Upper lobe of left lung (tissue), 6 donors: ENCODE results near the gene WDR37. TPM values are rescaled to one million over a fixed set of nuclear protein-coding genes. Genes with fewer than 3 reads are reported as not detected.

Source experiments
- ATAC-seq, 2 donors: fragments of 200-7000 bp; cut with Tn5 transposase; one replicate each; pipeline ENCODE4 v1.9.1; 2022; ENCODE audit warnings: mild to moderate bottlenecking in 2 of 2, moderate library complexity in 2 of 2; ENCODE audit not compliant: low FRiP score in 2 of 2
- DNase-seq, 2 donors: peaks; one replicate each; pipeline ENCODE4 v3.0.0-alpha.2; 2019 to 2020
- H3K27ac ChIP-seq, 4 donors: fragments of 200-600 bp; sonication (generic); one replicate each; pipeline ENCODE4 v1.5.1; 2016 to 2019
- H3K27me3 ChIP-seq, 4 donors: fragments of 200-600 bp; sonication (generic); one replicate each; pipeline ENCODE4 v1.5.1; 2017 to 2019
- H3K36me3 ChIP-seq, 4 donors: fragments of 200-600 bp; sonication (generic); one replicate each; pipeline ENCODE4 v1.5.1; 2016 to 2019
- H3K4me1 ChIP-seq, 4 donors: fragments of 200-600 bp; sonication (generic); one replicate each; pipeline ENCODE4 v1.5.1; 2018 to 2019
- H3K4me3 ChIP-seq, 4 donors: fragments of 200-600 bp; sonication (generic); one replicate each; pipeline ENCODE4 v1.5.1; 2017 to 2019; ENCODE audit warnings: mild to moderate bottlenecking in 2 of 4, moderate library complexity in 1 of 4
- H3K9me3 ChIP-seq, 4 donors: fragments of 200-600 bp; sonication (generic); one replicate each; pipeline ENCODE4 v1.5.1; 2018 to 2019
- EP300 ChIP-seq, 4 donors: sonication (generic); formaldehyde crosslinking; IDR thresholded peaks; one replicate each; pipeline ENCODE4 v1.5.1; 2017; ENCODE audit warnings: antibody characterized with exemption in 4 of 4, control low read depth in 2 of 4
- POLR2A ChIP-seq, 4 donors: fragments of 450-650 bp; IDR thresholded peaks; one replicate each; pipeline ENCODE4 v1.5.1; 2016 to 2017; ENCODE audit warnings: antibody characterized with exemption in 4 of 4, mild to moderate bottlenecking in 2 of 4
- POLR2AphosphoS5 ChIP-seq, 2 donors: sonication (generic); formaldehyde crosslinking; IDR thresholded peaks; one replicate each; pipeline ENCODE4 v1.5.1; 2017; ENCODE audit warnings: antibody characterized with exemption in 2 of 2
- WGBS, 2 donors: methylation state at CpG; one replicate each; pipeline ENCODE4 v1.1.5; 2017 to 2018; 5-methylcytosine and 5-hydroxymethylcytosine counted together
- total RNA-seq, 6 donors: library from RNA; depleted of rRNA in 4 of 6; stranded (reverse); fragments of >200 nt in 4 of 6; gene quantifications; one replicate each; pipeline versions ENCODE4 v1.1.0 to v1.2.1, GENCODE V29; 2016 to 2021
- TF ChIP-seq, protein P1 (sequence below), 6 experiments: fragments of 450-650 bp in 4 of 6; fragments of 200-600 bp in 2 of 6; sonication (generic) in 2 of 6; IDR thresholded peaks; one replicate each; pipeline ENCODE4 v1.5.1; 2016 to 2019; ENCODE audit warnings: antibody characterized with exemption in 6 of 6
- donor health status: DM: no; HTN: no; CAD: no; lungs with moderate emphysema.
- donor health status: DM: no; HTN: yes; CAD: no; lungs with severe emphysema.

WDR37 gene
- total RNA-seq, 6 donors from 2014 or later = 18.1 to 31.4 (median 19.9) TPM

GRCh38 chr10:1170867-1171180 is 114.6 kb downstream of the WDR37 start:
- DNase-seq = peak in 1 of 2 donors; percentile 28

DNA sequence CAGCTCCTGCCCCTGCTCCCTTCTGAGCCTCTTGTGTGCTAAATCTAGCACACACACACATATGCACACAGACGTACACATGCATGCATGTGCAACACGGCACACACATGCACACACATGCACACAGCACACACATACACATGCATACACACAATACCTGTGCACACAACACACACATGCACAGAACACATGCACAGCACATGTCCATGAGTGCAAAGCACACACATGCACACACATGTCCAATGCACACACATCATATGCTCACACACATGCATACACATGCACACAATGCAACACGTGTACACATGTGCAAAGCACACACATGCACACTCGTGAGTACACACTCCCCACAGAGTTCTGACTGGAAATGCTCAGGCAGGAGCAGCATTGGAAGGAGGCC is 115.0 kb downstream of the WDR37 start:
- Histone ChIP-seq H3K9me3 (no peaks in the 10 kb centered on the region), H3K4me1 (no peaks in the 10 kb centered on the region), H3K27me3 (no peaks in the 10 kb centered on the region), H3K27ac (no peak overlapping the region), H3K36me3 (no peaks in the 10 kb centered on the region), H3K4me3 (no peak overlapping the region)
- ATAC-seq (no peak), DNase-seq (no peak)
- 84% methylated on average over 4 of the region's 4 CpGs for WGBS, 2 donors
- TF ChIP-seq EP300 (IDR thresholded peaks at IDR 0.05) (no peak), POLR2A (IDR thresholded peaks at IDR 0.05) (no peak), POLR2AphosphoS5 (IDR thresholded peaks at IDR 0.05) (no peak)
- TF ChIP-seq, protein P1, sequence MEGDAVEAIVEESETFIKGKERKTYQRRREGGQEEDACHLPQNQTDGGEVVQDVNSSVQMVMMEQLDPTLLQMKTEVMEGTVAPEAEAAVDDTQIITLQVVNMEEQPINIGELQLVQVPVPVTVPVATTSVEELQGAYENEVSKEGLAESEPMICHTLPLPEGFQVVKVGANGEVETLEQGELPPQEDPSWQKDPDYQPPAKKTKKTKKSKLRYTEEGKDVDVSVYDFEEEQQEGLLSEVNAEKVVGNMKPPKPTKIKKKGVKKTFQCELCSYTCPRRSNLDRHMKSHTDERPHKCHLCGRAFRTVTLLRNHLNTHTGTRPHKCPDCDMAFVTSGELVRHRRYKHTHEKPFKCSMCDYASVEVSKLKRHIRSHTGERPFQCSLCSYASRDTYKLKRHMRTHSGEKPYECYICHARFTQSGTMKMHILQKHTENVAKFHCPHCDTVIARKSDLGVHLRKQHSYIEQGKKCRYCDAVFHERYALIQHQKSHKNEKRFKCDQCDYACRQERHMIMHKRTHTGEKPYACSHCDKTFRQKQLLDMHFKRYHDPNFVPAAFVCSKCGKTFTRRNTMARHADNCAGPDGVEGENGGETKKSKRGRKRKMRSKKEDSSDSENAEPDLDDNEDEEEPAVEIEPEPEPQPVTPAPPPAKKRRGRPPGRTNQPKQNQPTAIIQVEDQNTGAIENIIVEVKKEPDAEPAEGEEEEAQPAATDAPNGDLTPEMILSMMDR (IDR thresholded peaks at IDR 0.05) = no peak

More at GRCh38 chr10:1170867-1171180, 114.6 kb downstream of the WDR37 start:
- Histone ChIP-seq H3K36me3 (no peaks in the 10 kb centered on the region), H3K4me3 (no peak overlapping the region), H3K27ac (no peak overlapping the region), H3K4me1 (no peaks in the 10 kb centered on the region), H3K9me3 (no peaks in the 10 kb centered on the region), H3K27me3 (no peaks in the 10 kb centered on the region)
- 83 to 86% methylated on average over 13 of the region's 13 CpGs for WGBS, 2 donors
- no peak for ATAC-seq
- TF ChIP-seq, protein P1 (IDR thresholded peaks at IDR 0.05) = no peak
- no peak for TF ChIP-seq POLR2A (IDR thresholded peaks at IDR 0.05)
- no peak for TF ChIP-seq POLR2AphosphoS5 (IDR thresholded peaks at IDR 0.05)
- no peak for TF ChIP-seq EP300 (IDR thresholded peaks at IDR 0.05)

DNA sequence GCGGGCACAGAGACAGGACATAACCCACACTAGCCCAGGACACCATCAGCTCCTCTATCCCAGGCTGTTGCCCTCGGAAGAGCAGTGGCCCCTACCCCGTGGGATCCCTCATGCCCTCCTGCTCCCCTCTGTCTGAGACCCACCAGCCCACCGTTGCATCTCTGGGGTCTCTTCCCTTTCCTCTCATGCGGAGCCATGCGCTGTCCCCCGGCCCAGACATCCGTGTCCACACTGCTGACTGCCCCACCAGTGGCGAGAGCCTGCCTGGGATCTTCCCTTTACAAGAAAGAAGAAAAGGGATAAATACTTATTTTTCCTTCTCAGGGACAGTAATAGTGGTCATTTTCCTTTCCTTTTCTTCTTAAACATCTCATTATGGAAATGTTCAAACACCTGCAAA is 115.4 kb downstream of the WDR37 start:
- WGBS, 2 donors = 79 to 83% methylated on average over 8 to 9 of the region's 9 CpGs
- H3K36me3 ChIP-seq = no peaks in the 10 kb centered on the region
- H3K4me1 ChIP-seq = no peaks in the 10 kb centered on the region
- peak in 1 of 2 donors; percentile 30 for DNase-seq
- H3K9me3 ChIP-seq = no peaks in the 10 kb centered on the region
- ATAC-seq = no peak
- no peaks in the 10 kb centered on the region for H3K27me3 ChIP-seq
- H3K27ac ChIP-seq = no peak overlapping the region
- TF ChIP-seq POLR2AphosphoS5 (IDR thresholded peaks at IDR 0.05) = no peak
- TF ChIP-seq, protein P1 (IDR thresholded peaks at IDR 0.05) = no peak
- no peak for TF ChIP-seq POLR2A (IDR thresholded peaks at IDR 0.05)
- TF ChIP-seq EP300 (IDR thresholded peaks at IDR 0.05) = no peak
- no peak overlapping the region for H3K4me3 ChIP-seq

DNA sequence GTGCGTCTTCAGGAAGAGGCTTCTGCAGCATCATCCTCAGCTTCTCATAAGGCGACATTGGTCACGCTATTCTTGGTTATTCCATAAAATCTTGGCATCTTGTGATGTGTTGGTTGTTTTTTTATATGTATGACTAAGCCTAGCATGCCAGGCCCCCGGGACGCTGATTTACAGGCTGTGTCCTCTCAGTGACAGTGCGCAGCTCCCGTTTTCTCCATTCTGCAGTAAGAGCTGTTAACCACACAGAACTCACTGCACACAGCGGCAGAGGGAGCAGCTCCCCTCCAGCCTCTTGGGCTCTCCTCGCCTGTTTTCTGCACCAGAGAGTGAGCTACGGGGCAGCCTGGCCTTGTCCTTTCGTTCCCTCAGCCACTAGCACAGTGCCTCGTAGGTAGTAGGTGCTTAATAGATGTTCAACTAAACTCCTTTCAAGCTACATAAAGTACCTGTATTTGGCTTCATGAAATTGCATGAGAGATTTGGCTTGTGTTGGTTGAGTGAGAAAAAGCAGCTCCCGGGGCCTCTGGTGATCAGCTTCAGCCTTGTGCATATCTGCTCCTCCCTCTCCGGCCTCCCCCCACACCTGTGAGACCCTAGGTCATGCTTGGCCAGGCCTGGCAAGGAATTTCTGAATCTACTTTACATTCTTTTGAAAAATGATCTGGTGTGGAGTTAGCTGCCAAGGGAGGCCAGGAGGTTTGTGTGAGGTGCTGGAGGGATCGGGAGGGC is 116.2 kb downstream of the WDR37 start:
- Histone ChIP-seq H3K4me1 (no peaks in the 10 kb centered on the region), H3K4me3 (no peak overlapping the region), H3K9me3 (no peaks in the 10 kb centered on the region), H3K27ac (no peak overlapping the region), H3K27me3 (no peaks in the 10 kb centered on the region), H3K36me3 (no peaks in the 10 kb centered on the region)
- ATAC-seq (no peak), DNase-seq (no peak)
- WGBS, 2 donors = 79 to 91% methylated on average over 15 of the region's 15 CpGs
- no peak for TF ChIP-seq POLR2A (IDR thresholded peaks at IDR 0.05)
- no peak for TF ChIP-seq EP300 (IDR thresholded peaks at IDR 0.05)
- TF ChIP-seq, protein P1 (IDR thresholded peaks at IDR 0.05) = no peak
- no peak for TF ChIP-seq POLR2AphosphoS5 (IDR thresholded peaks at IDR 0.05)

- DNase-seq (peak in 1 of 2 donors; percentile 74), ATAC-seq (no peak)
- H3K4me1 ChIP-seq = no peaks in the 10 kb centered on the region
- TF ChIP-seq POLR2A (IDR thresholded peaks at IDR 0.05) (no peak), POLR2AphosphoS5 (IDR thresholded peaks at IDR 0.05) (no peak), EP300 (IDR thresholded peaks at IDR 0.05) (no peak)
- TF ChIP-seq, protein P1 (IDR thresholded peaks at IDR 0.05) = no peak
- WGBS, 2 donors = 88 to 89% methylated on average over 18 to 27 of the region's 27 CpGs
- H3K27ac ChIP-seq = no peak overlapping the region
- no peaks in the 10 kb centered on the region for H3K27me3 ChIP-seq
- no peaks in the 10 kb centered on the region for H3K9me3 ChIP-seq
- no peak overlapping the region for H3K4me3 ChIP-seq
- H3K36me3 ChIP-seq = no peaks in the 10 kb centered on the region
Measured at GRCh38 chr10:1173091-1173490, 116.9 kb downstream of the WDR37 start.
